WTC11 (cell line): ENCODE results near the gene NEUROG1. TPM values are rescaled to one million over a fixed set of nuclear protein-coding genes. Genes with fewer than 3 reads are reported as not detected.

Experiments used
- ATAC-seq: fragments of 200-7000 bp; cut with Tn5 transposase; 2 replicates; pipeline ENCODE4 v1.10.0; 2021; ENCODE audit warnings: mild to moderate bottlenecking, moderate library complexity
- CTCF ChIA-PET: fragments of 300-600 bp; sonication (Branson Sonifier 250); formaldehyde crosslinking; loops from one replicate; lab custom pipeline; 2021; ENCODE audit warnings: antibody characterized with exemption; lab: Charles Lee
- POLR2A ChIA-PET: fragments of 350-600 bp; sonication (Branson Sonifier 250); formaldehyde crosslinking; loops from one replicate; lab custom pipeline; 2021; ENCODE audit warnings: antibody characterized with exemption; lab: Charles Lee
- DNase-seq: peaks from one replicate; pipeline ENCODE4 v3.0.0; 2021; ENCODE audit warnings: low spot score
- H3K27ac Mint-ChIP-seq: 2 replicates; pipeline ENCODE4 v1.8.0; 2021; ENCODE audit warnings: mixed read lengths
- H3K27me3 Mint-ChIP-seq: 2 replicates; pipeline ENCODE4 v1.8.0; 2021; ENCODE audit warnings: low read depth, mild to moderate bottlenecking, moderate library complexity, mixed read lengths
- H3K36me3 Mint-ChIP-seq: 2 replicates; pipeline ENCODE4 v1.8.0; 2021; ENCODE audit warnings: mixed read lengths
- H3K4me1 Mint-ChIP-seq: 2 replicates; pipeline ENCODE4 v1.8.0; 2022; ENCODE audit warnings: mixed read lengths
- H3K4me3 Mint-ChIP-seq: 2 replicates; pipeline ENCODE4 v1.8.0; 2021; ENCODE audit warnings: mild to moderate bottlenecking, moderate library complexity, mixed read lengths
- H3K9me3 Mint-ChIP-seq: 2 replicates; pipeline ENCODE4 v1.8.0; 2021; ENCODE audit warnings: mixed read lengths
- RORB ChIP-seq: fragments of 250-450 bp; sonication (Bioruptor Pico); IDR thresholded peaks from 2 replicates; pipeline ENCODE4 v1.9.0; 2021; ENCODE audit warnings: mild to moderate bottlenecking
- SMAD3 ChIP-seq: sonication (generic); formaldehyde crosslinking; IDR thresholded peaks from 2 replicates; pipeline ENCODE4 v1.8.0; 2022; ENCODE audit warnings: missing genetic modification reagents, mild to moderate bottlenecking, borderline replicate concordance
- TP53 ChIP-seq: sonication (generic); formaldehyde crosslinking; IDR thresholded peaks from 2 replicates; pipeline ENCODE4 v1.8.1; 2023; ENCODE audit warnings: mild to moderate bottlenecking, missing genetic modification reagents
- ZNF396 ChIP-seq: fragments of 250-450 bp; sonication (Bioruptor Pico); IDR thresholded peaks from 2 replicates; pipeline ENCODE4 v1.8.0; 2021; ENCODE audit warnings: mild to moderate bottlenecking, moderate library complexity, borderline replicate concordance
- ZNF416 ChIP-seq: fragments of 250-450 bp; sonication (Bioruptor Pico); IDR thresholded peaks from 2 replicates; pipeline ENCODE4 v1.9.0; 2021; ENCODE audit warnings: mild to moderate bottlenecking, inconsistent platforms
- ZNF532 ChIP-seq: fragments of 250-450 bp; sonication (Bioruptor Pico); IDR thresholded peaks from 2 replicates; pipeline ENCODE4 v1.9.0; 2021; ENCODE audit warnings: mild to moderate bottlenecking, borderline replicate concordance
- ZSCAN18 ChIP-seq: fragments of 250-450 bp; sonication (Bioruptor Pico); IDR thresholded peaks from 2 replicates; pipeline ENCODE4 v2.1.2; 2022; ENCODE audit warnings: mild to moderate bottlenecking, moderate library complexity
- total RNA-seq: library from RNA; stranded (reverse); gene quantifications from 3 replicates; pipeline ENCODE4 v1.2.3, GENCODE V29; 2021
- TF ChIP-seq, protein P1 (sequence below): sonication (generic); formaldehyde crosslinking; IDR thresholded peaks from 2 replicates; pipeline ENCODE4 v1.8.0; 2022; ENCODE audit warnings: missing genetic modification reagents
- TF ChIP-seq, protein P2 (sequence below): sonication (generic); formaldehyde crosslinking; IDR thresholded peaks from 2 replicates; pipeline ENCODE4 v1.8.1; 2023; ENCODE audit warnings: mild to moderate bottlenecking, missing genetic modification reagents
- TF ChIP-seq, protein P3 (sequence below): sonication (generic); formaldehyde crosslinking; IDR thresholded peaks from 2 replicates; pipeline ENCODE4 v1.8.1; 2023; ENCODE audit warnings: mild to moderate bottlenecking, missing genetic modification reagents, moderate library complexity

Gene NEUROG1
- total RNA-seq, 1 experiment from 2014 or later = 0.13 TPM

GRCh38 chr5:135555530-135555929 lies 19.8 kb upstream of the NEUROG1 start:
- POLR2A ChIA-PET = no interaction called here

GRCh38 chr5:135553688-135554462 lies 18.1 kb upstream of the NEUROG1 start:
- POLR2A ChIA-PET = interaction anchor here (1.3 kb wide), 1 partner anchor 13 kb away, joined by 4 read pairs; no protein-coding TSS in a partner anchor
- ATAC-seq = peak; percentile 85
- no peak overlapping the region for H3K4me3 Mint-ChIP-seq
- TF ChIP-seq, protein P1, sequence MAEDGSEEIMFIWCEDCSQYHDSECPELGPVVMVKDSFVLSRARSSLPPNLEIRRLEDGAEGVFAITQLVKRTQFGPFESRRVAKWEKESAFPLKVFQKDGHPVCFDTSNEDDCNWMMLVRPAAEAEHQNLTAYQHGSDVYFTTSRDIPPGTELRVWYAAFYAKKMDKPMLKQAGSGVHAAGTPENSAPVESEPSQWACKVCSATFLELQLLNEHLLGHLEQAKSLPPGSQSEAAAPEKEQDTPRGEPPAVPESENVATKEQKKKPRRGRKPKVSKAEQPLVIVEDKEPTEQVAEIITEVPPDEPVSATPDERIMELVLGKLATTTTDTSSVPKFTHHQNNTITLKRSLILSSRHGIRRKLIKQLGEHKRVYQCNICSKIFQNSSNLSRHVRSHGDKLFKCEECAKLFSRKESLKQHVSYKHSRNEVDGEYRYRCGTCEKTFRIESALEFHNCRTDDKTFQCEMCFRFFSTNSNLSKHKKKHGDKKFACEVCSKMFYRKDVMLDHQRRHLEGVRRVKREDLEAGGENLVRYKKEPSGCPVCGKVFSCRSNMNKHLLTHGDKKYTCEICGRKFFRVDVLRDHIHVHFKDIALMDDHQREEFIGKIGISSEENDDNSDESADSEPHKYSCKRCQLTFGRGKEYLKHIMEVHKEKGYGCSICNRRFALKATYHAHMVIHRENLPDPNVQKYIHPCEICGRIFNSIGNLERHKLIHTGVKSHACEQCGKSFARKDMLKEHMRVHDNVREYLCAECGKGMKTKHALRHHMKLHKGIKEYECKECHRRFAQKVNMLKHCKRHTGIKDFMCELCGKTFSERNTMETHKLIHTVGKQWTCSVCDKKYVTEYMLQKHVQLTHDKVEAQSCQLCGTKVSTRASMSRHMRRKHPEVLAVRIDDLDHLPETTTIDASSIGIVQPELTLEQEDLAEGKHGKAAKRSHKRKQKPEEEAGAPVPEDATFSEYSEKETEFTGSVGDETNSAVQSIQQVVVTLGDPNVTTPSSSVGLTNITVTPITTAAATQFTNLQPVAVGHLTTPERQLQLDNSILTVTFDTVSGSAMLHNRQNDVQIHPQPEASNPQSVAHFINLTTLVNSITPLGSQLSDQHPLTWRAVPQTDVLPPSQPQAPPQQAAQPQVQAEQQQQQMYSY (CRISPR knock-in tag) = no peak
- TF ChIP-seq ZNF532 (CRISPR knock-in tag) = no peak
- TF ChIP-seq, all 79 proteins: peak for 0
- DNase-seq = peak; percentile 66
- Mint-ChIP-seq H3K4me1 (0 out of 2 replicates have a peak, but pooled peaks cover 3% of the 10 kb centered on the region), H3K36me3 (no peaks in the 10 kb centered on the region), H3K27ac (no peak overlapping the region), H3K27me3 (peaks cover 60% of the 10 kb centered on the region), H3K9me3 (no peaks in the 10 kb centered on the region)
- CTCF ChIA-PET = interaction anchor here (0.6 to 12.2 kb wide), 43 partner anchors 8 to 501 kb away, joined by 3 to 524 read pairs (median 4); partner anchors contain the start of genes CXCL14, NEUROG1 and SLC25A48

More at GRCh38 chr5:135555530-135555929, 19.8 kb upstream of the NEUROG1 start:
- Mint-ChIP-seq H3K27me3 (peaks cover 44% of the 10 kb centered on the region), H3K36me3 (no peaks in the 10 kb centered on the region), H3K27ac (no peak overlapping the region), H3K4me1 (0 out of 2 replicates have a peak, but pooled peaks cover 3% of the 10 kb centered on the region), H3K4me3 (no peak overlapping the region), H3K9me3 (no peaks in the 10 kb centered on the region)
- CTCF ChIA-PET = interaction anchor here (0.7 to 12.2 kb wide), 4 partner anchors 11 to 324 kb away, joined by 3 to 524 read pairs (median 58); no protein-coding TSS in a partner anchor
- TF ChIP-seq TP53 (no peak), ZNF396 (no peak), SMAD3 (CRISPR knock-in tag) (no peak), RORB (no peak), ZNF416 (no peak), ZSCAN18 (CRISPR knock-in tag) (no peak)
- TF ChIP-seq, protein P2, sequence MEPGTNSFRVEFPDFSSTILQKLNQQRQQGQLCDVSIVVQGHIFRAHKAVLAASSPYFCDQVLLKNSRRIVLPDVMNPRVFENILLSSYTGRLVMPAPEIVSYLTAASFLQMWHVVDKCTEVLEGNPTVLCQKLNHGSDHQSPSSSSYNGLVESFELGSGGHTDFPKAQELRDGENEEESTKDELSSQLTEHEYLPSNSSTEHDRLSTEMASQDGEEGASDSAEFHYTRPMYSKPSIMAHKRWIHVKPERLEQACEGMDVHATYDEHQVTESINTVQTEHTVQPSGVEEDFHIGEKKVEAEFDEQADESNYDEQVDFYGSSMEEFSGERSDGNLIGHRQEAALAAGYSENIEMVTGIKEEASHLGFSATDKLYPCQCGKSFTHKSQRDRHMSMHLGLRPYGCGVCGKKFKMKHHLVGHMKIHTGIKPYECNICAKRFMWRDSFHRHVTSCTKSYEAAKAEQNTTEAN (CRISPR knock-in tag) = no peak
- TF ChIP-seq, protein P3, sequence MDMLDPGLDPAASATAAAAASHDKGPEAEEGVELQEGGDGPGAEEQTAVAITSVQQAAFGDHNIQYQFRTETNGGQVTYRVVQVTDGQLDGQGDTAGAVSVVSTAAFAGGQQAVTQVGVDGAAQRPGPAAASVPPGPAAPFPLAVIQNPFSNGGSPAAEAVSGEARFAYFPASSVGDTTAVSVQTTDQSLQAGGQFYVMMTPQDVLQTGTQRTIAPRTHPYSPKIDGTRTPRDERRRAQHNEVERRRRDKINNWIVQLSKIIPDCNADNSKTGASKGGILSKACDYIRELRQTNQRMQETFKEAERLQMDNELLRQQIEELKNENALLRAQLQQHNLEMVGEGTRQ (CRISPR knock-in tag) = no peak
- ATAC-seq (no peak), DNase-seq (no peak)
